Hepatocyte (in vitro differentiated cells): ENCODE data around the gene SUSD3.

ENCODE experiments used
- CTCF ChIP-seq: fragments of 200-600 bp; sonication (generic); IDR thresholded peaks from 2 replicates; pipeline ENCODE4 v1.5.1; 2016; ENCODE audit warnings: antibody characterized with exemption, mild to moderate bottlenecking; ENCODE audit not compliant: poor library complexity
- EZH2 ChIP-seq: fragments of 200-600 bp; sonication (generic); IDR thresholded peaks from 2 replicates; pipeline ENCODE4 v1.6.1; 2016; ENCODE audit warnings: antibody characterized with exemption, mild to moderate bottlenecking, borderline replicate concordance
- EZH2phosphoT487 ChIP-seq: fragments of 200-600 bp; sonication (generic); IDR thresholded peaks from one replicate; pipeline ENCODE4 v1.6.1; 2018; ENCODE audit warnings: antibody characterized with exemption, mild to moderate bottlenecking, low read depth, moderate library complexity; ENCODE audit not compliant: unreplicated experiment, severe bottlenecking

- TF ChIP-seq CTCF (no peak), EZH2phosphoT487 (no peak), EZH2 (no peak)
These were observed 33.9 kb downstream of the SUSD3 start for GRCh38 chr9:93092251-93092991.
